ENCODE data around the gene WDR33.

The WDR33 gene

GRCh38 chr2:127719301-127720218 is 91.4 kb downstream of the WDR33 start:
- no peak for DNase-seq (ENCODE audit: low read depth)
- TF ChIP-seq CTCF (IDR thresholded peaks at IDR 0.05; ENCODE audit: insufficient read depth, low read depth, low read length, missing control alignments), result no peak
- no peak overlapping the region for H3K4me3 ChIP-seq (ENCODE audit: low read length)

- no peak overlapping the region for H3K4me3 ChIP-seq (ENCODE audit: low read length)
- TF ChIP-seq CTCF (IDR thresholded peaks at IDR 0.05; ENCODE audit: insufficient read depth, low read depth, low read length, missing control alignments), result no peak
- no peak for DNase-seq (ENCODE audit: low read depth)
Measured at GRCh38 chr2:127718271-127718670, 92.7 kb downstream of the WDR33 start.

GRCh38 chr2:127715778-127716449 is 95.1 kb downstream of the WDR33 start:
- no peak overlapping the region for H3K4me3 ChIP-seq (ENCODE audit: low read length)
- DNase-seq (ENCODE audit: low read depth), result no peak
- TF ChIP-seq CTCF (IDR thresholded peaks at IDR 0.05; ENCODE audit: insufficient read depth, low read depth, low read length, missing control alignments), result no peak

GRCh38 chr2:127713562-127713961 is 97.4 kb downstream of the WDR33 start:
- no peak for DNase-seq (ENCODE audit: low read depth)
- TF ChIP-seq CTCF (IDR thresholded peaks at IDR 0.05; ENCODE audit: insufficient read depth, low read depth, low read length, missing control alignments), result no peak
- H3K4me3 ChIP-seq (ENCODE audit: low read length), result no peak overlapping the region

- no peak for DNase-seq (ENCODE audit: low read depth)
- no peak for TF ChIP-seq CTCF (IDR thresholded peaks at IDR 0.05; ENCODE audit: insufficient read depth, low read depth, low read length, missing control alignments)
- no peak overlapping the region for H3K4me3 ChIP-seq (ENCODE audit: low read length)
Measured at GRCh38 chr2:127712999-127713398, 98.0 kb downstream of the WDR33 start.

- no peak overlapping the region for H3K4me3 ChIP-seq (ENCODE audit: low read length)
- no peak for DNase-seq (ENCODE audit: low read depth)
- no peak for TF ChIP-seq CTCF (IDR thresholded peaks at IDR 0.05; ENCODE audit: insufficient read depth, low read depth, low read length, missing control alignments)
Measured at GRCh38 chr2:127709336-127709735, 101.6 kb downstream of the WDR33 start.

All from epithelial cell of esophagus (primary cell).